Stomach (tissue), 9 donors: Measurements from ENCODE around the gene ARAP2. TPM values are rescaled to one million over a fixed set of nuclear protein-coding genes. Genes with fewer than 3 reads are reported as not detected.

Source experiments
- DNase-seq, 2 donors: peaks; one replicate each; pipeline versions ENCODE4 v3.0.0 to v3.0.0-alpha.2; 2013 to 2019
- H3K27ac ChIP-seq, 5 donors: fragments of 200-600 bp in 4 of 5; sonication (generic) in 4 of 5; one replicate each; pipeline ENCODE4 v1.5.1; 2013 to 2019; ENCODE audit warnings: mild to moderate bottlenecking in 1 of 5, moderate library complexity in 1 of 5
- H3K27me3 ChIP-seq, 3 donors: fragments of 200-600 bp; sonication (generic); one replicate each; pipeline ENCODE4 v1.5.1; 2017 to 2019; ENCODE audit warnings: mixed run types in 1 of 3
- H3K36me3 ChIP-seq, 4 donors: fragments of 200-600 bp; sonication (generic); 1 replicate in 3 of 4; 2 replicates in 1 of 4; pipeline ENCODE4 v1.5.1; 2016 to 2019
- H3K4me1 ChIP-seq, 4 donors: fragments of 200-600 bp; sonication (generic); one replicate each; pipeline ENCODE4 v1.5.1; 2016 to 2019
- H3K4me3 ChIP-seq, 4 donors: fragments of 200-600 bp; sonication (generic) in 3 of 4; one replicate each; pipeline ENCODE4 v1.5.1; 2016 to 2019; ENCODE audit warnings: mild to moderate bottlenecking in 1 of 4
- H3K9me3 ChIP-seq, 4 donors: fragments of 200-600 bp; sonication (generic); one replicate each; pipeline ENCODE4 v1.5.1; 2016 to 2019
- EP300 ChIP-seq: sonication (generic); formaldehyde crosslinking; IDR thresholded peaks from one replicate; pipeline ENCODE4 v1.6.1; 2017; ENCODE audit warnings: antibody characterized with exemption
- POLR2A ChIP-seq, 4 donors: fragments of 450-650 bp; IDR thresholded peaks; one replicate each; pipeline ENCODE4 v1.6.1; 2016; ENCODE audit warnings: antibody characterized with exemption in 4 of 4, control low read depth in 2 of 4, mild to moderate bottlenecking in 1 of 4, moderate library complexity in 1 of 4
- POLR2AphosphoS5 ChIP-seq, 3 donors: sonication (generic); formaldehyde crosslinking; IDR thresholded peaks; one replicate each; pipeline ENCODE4 v1.6.1; 2016; ENCODE audit warnings: antibody characterized with exemption in 3 of 3
- WGBS, 5 donors: extraction: QIAGEN DNeasy Blood & Tissue Kit in 3 of 5; methylation state at CpG; one replicate each; pipeline versions ENCODE4 v1.1.5 to v1.1.7; 2013 to 2018; 5-methylcytosine and 5-hydroxymethylcytosine counted together
- intact Hi-C: fragments of 100-400 bp; cut with DNase I; formaldehyde crosslinking; loops from one replicate; pipeline ENCODE4 v1.15.1; 2023; ENCODE audit warnings: low total_unique reads
- polyA plus RNA-seq, 3 donors: library from polyadenylated mRNA; stranded (reverse); fragments of 200-250 nt; gene quantifications; one replicate each; pipeline ENCODE4 v1.2.3, GENCODE V29; 2013
- total RNA-seq, 5 donors: library from RNA; depleted of rRNA; stranded (reverse); fragments of >200 nt; gene quantifications; one replicate each; pipeline versions ENCODE4 v1.1.0 to v1.2.3, GENCODE V29; 2014 to 2016
- TF ChIP-seq, protein P1 (sequence below), 7 experiments: fragments of 450-650 bp in 4 of 7; fragments of 200-600 bp in 3 of 7; sonication (generic) in 3 of 7; IDR thresholded peaks; one replicate each; pipeline ENCODE4 v1.5.1; 2016 to 2019; ENCODE audit warnings: antibody characterized with exemption in 7 of 7, control low read depth in 2 of 7, mild to moderate bottlenecking in 1 of 7
- donor health status: healthy with polysubstance abuse.
- donor health status: Bipolar disorder and iron deficiency.
- donor health status: healthy.

Gene ARAP2
- total and polyA plus RNA-seq, 8 donors = 2.2 to 69.4 (median 19.1) TPM

DNA sequence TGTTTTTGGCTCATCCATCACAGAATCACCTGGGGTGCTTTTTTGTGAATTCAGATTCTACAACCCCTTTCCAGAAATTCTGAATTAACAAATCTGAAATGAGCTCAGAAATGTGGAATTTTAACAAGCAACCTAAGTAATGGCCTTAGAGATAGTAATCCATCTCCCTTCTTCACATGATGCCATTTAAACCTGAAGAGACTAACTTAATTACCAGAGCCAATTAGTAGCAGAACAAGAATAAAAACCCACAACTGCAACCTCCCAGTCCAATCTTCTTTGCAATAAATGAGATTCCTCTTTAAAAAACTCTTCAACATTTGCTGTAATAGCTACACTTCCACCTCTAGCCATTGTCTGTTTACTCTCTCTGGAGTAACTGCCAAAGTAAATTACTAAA is 69.7 kb downstream of the ARAP2 start:
- intact Hi-C loops = no loop called here
- H3K4me1 ChIP-seq = no peaks in the 10 kb centered on the region
- no peak overlapping the region for H3K4me3 ChIP-seq
- H3K27me3 ChIP-seq = no peaks in the 10 kb centered on the region
- no peak for DNase-seq
- H3K36me3 ChIP-seq = peaks cover 0 to 6% (median 0%) of the 10 kb centered on the region in 4 donors
- no peaks in the 10 kb centered on the region for H3K9me3 ChIP-seq
- H3K27ac ChIP-seq = no peak overlapping the region
- no peak for TF ChIP-seq POLR2AphosphoS5 (IDR thresholded peaks at IDR 0.05)
- no peak for TF ChIP-seq EP300
- TF ChIP-seq POLR2A (IDR thresholded peaks at IDR 0.05) = no peak
- TF ChIP-seq, protein P1, sequence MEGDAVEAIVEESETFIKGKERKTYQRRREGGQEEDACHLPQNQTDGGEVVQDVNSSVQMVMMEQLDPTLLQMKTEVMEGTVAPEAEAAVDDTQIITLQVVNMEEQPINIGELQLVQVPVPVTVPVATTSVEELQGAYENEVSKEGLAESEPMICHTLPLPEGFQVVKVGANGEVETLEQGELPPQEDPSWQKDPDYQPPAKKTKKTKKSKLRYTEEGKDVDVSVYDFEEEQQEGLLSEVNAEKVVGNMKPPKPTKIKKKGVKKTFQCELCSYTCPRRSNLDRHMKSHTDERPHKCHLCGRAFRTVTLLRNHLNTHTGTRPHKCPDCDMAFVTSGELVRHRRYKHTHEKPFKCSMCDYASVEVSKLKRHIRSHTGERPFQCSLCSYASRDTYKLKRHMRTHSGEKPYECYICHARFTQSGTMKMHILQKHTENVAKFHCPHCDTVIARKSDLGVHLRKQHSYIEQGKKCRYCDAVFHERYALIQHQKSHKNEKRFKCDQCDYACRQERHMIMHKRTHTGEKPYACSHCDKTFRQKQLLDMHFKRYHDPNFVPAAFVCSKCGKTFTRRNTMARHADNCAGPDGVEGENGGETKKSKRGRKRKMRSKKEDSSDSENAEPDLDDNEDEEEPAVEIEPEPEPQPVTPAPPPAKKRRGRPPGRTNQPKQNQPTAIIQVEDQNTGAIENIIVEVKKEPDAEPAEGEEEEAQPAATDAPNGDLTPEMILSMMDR (IDR thresholded peaks at IDR 0.05) = no peak

DNA sequence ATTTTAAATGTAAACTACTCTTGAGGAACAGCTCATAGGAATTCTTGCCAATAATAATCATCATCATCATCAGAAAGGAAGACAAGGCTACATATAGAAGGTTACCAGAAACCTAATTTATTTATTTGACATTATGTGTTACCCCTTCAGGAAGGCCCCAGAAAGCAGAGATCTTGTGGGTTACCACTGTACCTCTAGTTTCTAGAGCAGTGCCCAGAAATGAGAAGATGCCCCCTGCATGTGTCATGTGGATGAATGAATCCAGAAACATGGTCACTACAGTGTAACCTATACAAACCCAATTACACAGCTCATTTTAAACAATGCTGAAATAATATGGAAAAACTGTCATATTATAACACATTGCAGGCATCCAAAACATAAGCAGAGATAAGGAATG is 70.4 kb downstream of the ARAP2 start:
- Histone ChIP-seq H3K4me1 (no peaks in the 10 kb centered on the region), H3K27me3 (no peaks in the 10 kb centered on the region), H3K27ac (no peak overlapping the region), H3K4me3 (no peak overlapping the region), H3K36me3 (peaks cover 0 to 6% (median 0%) of the 10 kb centered on the region in 4 donors), H3K9me3 (no peaks in the 10 kb centered on the region)
- no peak for DNase-seq
- intact Hi-C loops = no loop called here
- no peak for TF ChIP-seq POLR2A (IDR thresholded peaks at IDR 0.05)
- no peak for TF ChIP-seq EP300
- no peak for TF ChIP-seq POLR2AphosphoS5 (IDR thresholded peaks at IDR 0.05)
- TF ChIP-seq, protein P1 (IDR thresholded peaks at IDR 0.05) = no peak

DNA sequence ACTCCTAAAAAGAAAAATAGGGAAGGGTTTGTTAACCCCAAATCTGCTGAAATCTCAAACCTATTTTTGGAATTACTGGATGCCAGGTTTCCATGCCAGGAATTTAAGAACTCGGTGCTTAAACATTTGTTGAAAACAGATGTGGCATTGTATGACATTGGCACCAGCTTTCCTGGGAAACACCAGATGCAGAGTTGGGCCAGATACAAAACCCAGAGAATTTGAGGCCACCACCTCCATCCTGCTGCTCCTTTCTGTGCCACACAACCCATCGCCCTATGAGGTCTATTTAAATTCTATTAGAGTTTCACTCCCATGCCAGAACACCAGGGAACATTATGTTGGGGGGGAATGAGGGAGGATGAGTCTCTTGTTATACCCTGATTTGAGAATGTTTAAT is 71.7 kb downstream of the ARAP2 start:
- no peak for DNase-seq

DNA sequence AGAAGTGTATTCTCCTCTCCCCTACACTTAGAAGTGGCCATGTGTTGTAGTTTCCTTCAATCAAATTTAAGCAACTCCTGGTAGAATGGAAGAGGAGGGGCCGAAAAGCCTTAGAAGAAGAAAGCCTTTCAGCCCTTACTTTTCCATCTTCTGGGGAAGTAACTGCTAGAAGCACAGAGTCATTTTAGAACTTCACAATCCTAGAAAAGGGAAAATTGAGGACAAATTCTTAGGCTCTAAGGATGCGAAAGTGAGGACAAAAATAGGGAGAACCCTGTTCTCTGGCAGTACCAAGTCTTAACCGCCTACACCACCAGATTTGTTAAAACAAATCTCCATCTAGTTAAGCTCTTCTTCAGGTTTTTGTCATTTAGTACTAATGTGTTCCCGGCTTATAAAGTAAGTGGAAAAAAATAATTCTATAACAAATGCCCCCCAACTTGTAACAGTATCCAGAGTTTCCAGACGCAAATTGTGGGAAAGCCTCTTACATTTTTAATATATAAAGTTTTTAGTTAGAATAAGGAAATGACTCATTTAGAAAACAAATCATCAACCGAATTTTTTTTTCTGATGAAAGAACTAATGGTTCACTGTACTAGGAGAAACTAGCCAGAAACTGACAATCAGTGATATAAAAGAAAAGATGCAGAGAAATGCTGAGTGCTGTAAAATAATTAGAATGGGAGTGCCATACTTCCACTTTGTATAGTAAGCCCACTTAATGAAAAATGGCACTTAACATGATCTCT is 76.0 kb downstream of the ARAP2 start:
- no peaks in the 10 kb centered on the region for H3K4me1 ChIP-seq
- TF ChIP-seq EP300 = no peak
- TF ChIP-seq POLR2AphosphoS5 (IDR thresholded peaks at IDR 0.05) = no peak
- TF ChIP-seq, protein P1 (IDR thresholded peaks at IDR 0.05) = no peak
- TF ChIP-seq POLR2A (IDR thresholded peaks at IDR 0.05) = no peak
- no peak overlapping the region for H3K27ac ChIP-seq
- intact Hi-C loops = no loop called here
- H3K9me3 ChIP-seq = no peaks in the 10 kb centered on the region
- H3K36me3 ChIP-seq = peaks cover 0 to 17% (median 16%) of the 10 kb centered on the region in 4 donors
- H3K4me3 ChIP-seq = no peak overlapping the region
- no peak for DNase-seq
- 85 to 91% (median 88%) methylated on average over 6 of the region's 6 CpGs for WGBS, 5 donors
- H3K27me3 ChIP-seq = no peaks in the 10 kb centered on the region

More for the DNA sequence above, 71.7 kb downstream of the ARAP2 start:
- 62 to 81% (median 72%) methylated on average over 2 of the region's 2 CpGs for WGBS, 5 donors
- intact Hi-C loops = no loop called here
- H3K4me1 ChIP-seq = no peaks in the 10 kb centered on the region
- H3K9me3 ChIP-seq = no peaks in the 10 kb centered on the region
- no peak for TF ChIP-seq EP300
- TF ChIP-seq POLR2AphosphoS5 (IDR thresholded peaks at IDR 0.05) = no peak
- TF ChIP-seq, protein P1 (IDR thresholded peaks at IDR 0.05) = no peak
- no peak for TF ChIP-seq POLR2A (IDR thresholded peaks at IDR 0.05)
- no peaks in the 10 kb centered on the region for H3K27me3 ChIP-seq
- no peak overlapping the region for H3K27ac ChIP-seq
- H3K36me3 ChIP-seq = peaks cover 0 to 6% (median 0%) of the 10 kb centered on the region in 4 donors
- no peak overlapping the region for H3K4me3 ChIP-seq
